AG04450 (cell line): ENCODE data around the gene CADM1. TPM values are rescaled to one million over a fixed set of nuclear protein-coding genes. Genes with fewer than 3 reads are reported as not detected.

Source experiments
- CTCF ChIA-PET: fragments of 300-600, 350-600 bp; formaldehyde crosslinking; extraction: SDS; loops from one replicate; lab custom pipeline; 2022; ENCODE audit warnings: antibody characterized with exemption, inconsistent platforms; lab: Charles Lee
- POLR2A ChIA-PET: fragments of 350-600 bp; formaldehyde crosslinking; extraction: SDS; loops from one replicate; lab custom pipeline; 2021; ENCODE audit warnings: antibody characterized with exemption, inconsistent platforms; lab: Yijun Ruan, JAX
- DNase-seq: peaks from one replicate; pipeline ENCODE4 v3.0.0-alpha.2; 2011; ENCODE audit warnings: low read depth, low spot score
- H3K27ac ChIP-seq: one replicate; pipeline ENCODE4 v1.5.1; 2012; ENCODE audit warnings: low read depth, low read length, control low read depth
- H3K27me3 ChIP-seq: one replicate; pipeline ENCODE4 v1.6.0; 2012; ENCODE audit warnings: low read length; ENCODE audit not compliant: control insufficient read depth, insufficient read depth
- H3K4me3 ChIP-seq: 2 replicates; pipeline ENCODE4 v1.5.1; 2011; ENCODE audit warnings: mild to moderate bottlenecking, low read depth, low read length, control low read depth
- H3K9me3 ChIP-seq: 2 replicates; pipeline ENCODE4 v1.5.1; 2012; ENCODE audit warnings: low read length; ENCODE audit not compliant: control insufficient read depth, insufficient read depth
- CTCF ChIP-seq: IDR thresholded peaks from 2 replicates; pipeline ENCODE4 v1.5.1; 2011; ENCODE audit warnings: low read depth, low read length, control low read depth, inconsistent platforms
- polyA plus RNA-seq: library from polyadenylated mRNA; depleted of rRNA; stranded (reverse); fragments of >200 nt; gene quantifications from 2 replicates; pipeline ENCODE4 v1.2.3, GENCODE V29; 2011

CADM1 gene
- polyA plus RNA-seq, 1 experiment: 70.7 TPM

- ChIA-PET POLR2A (no interaction called here), CTCF (no interaction called here)
These were observed 140.8 kb downstream of the CADM1 start for GRCh38 chr11:115363426-115363825.

GRCh38 chr11:115362997-115363396 is 141.2 kb downstream of the CADM1 start:
- Histone ChIP-seq H3K27me3 (no peaks in the 10 kb centered on the region), H3K4me3 (no peak overlapping the region), H3K9me3 (no peaks in the 10 kb centered on the region), H3K27ac (no peak overlapping the region)
- POLR2A ChIA-PET: no interaction called here
- no peak for DNase-seq
- CTCF ChIA-PET: no interaction called here
- no peak for TF ChIP-seq CTCF

More at GRCh38 chr11:115363426-115363825, 140.8 kb downstream of the CADM1 start:
- no peak overlapping the region for H3K4me3 ChIP-seq
- no peak for DNase-seq
- H3K27ac ChIP-seq: no peak overlapping the region
- no peaks in the 10 kb centered on the region for H3K9me3 ChIP-seq
- no peak for TF ChIP-seq CTCF
- H3K27me3 ChIP-seq: no peaks in the 10 kb centered on the region

- POLR2A ChIA-PET: no interaction called here
- DNase-seq: no peak
- CTCF ChIA-PET: interaction anchor here (1.0 kb wide), 1 partner anchor 28 kb away, joined by 4 read pairs; no protein-coding TSS in a partner anchor
- Histone ChIP-seq H3K9me3 (no peaks in the 10 kb centered on the region), H3K4me3 (no peak overlapping the region), H3K27me3 (no peaks in the 10 kb centered on the region), H3K27ac (no peak overlapping the region)
- TF ChIP-seq CTCF: no peak
These were observed 143.2 kb downstream of the CADM1 start for GRCh38 chr11:115361025-115361424.

- peak; percentile 51 for TF ChIP-seq CTCF
- no peak overlapping the region for H3K4me3 ChIP-seq
- no peaks in the 10 kb centered on the region for H3K9me3 ChIP-seq
- H3K27ac ChIP-seq: no peak overlapping the region
- POLR2A ChIA-PET: no interaction called here
- DNase-seq: no peak
- no peaks in the 10 kb centered on the region for H3K27me3 ChIP-seq
- CTCF ChIA-PET: interaction anchor here (1.0 to 1.5 kb wide), 2 partner anchors 17 to 27 kb away, joined by 4 read pairs; no protein-coding TSS in a partner anchor
These were observed 143.9 kb downstream of the CADM1 start for GRCh38 chr11:115360186-115360824.

GRCh38 chr11:115357066-115357465 is 147.1 kb downstream of the CADM1 start:
- H3K27me3 ChIP-seq: no peaks in the 10 kb centered on the region
- no peak for DNase-seq
- no peak overlapping the region for H3K27ac ChIP-seq
- ChIA-PET POLR2A (no interaction called here), CTCF (no interaction called here)
- TF ChIP-seq CTCF: no peak
- no peaks in the 10 kb centered on the region for H3K9me3 ChIP-seq
- no peak overlapping the region for H3K4me3 ChIP-seq
